HepG2 (cell line): ENCODE data around the gene TBCD. TPM values are rescaled to one million over a fixed set of nuclear protein-coding genes. Genes with fewer than 3 reads are reported as not detected.

Experiments
- ATF7 ChIP-seq, 2 experiments: fragments of 450-650 bp in 1 of 2; sonication (generic) in 1 of 2; formaldehyde crosslinking in 1 of 2; IDR thresholded peaks; 2 replicates each; pipeline versions ENCODE4 v1.4.0 to v1.6.1; 2016 to 2020; ENCODE audit warnings: antibody characterized with exemption in 1 of 2, mild to moderate bottlenecking in 1 of 2, missing genetic modification reagents in 1 of 2
- BCL6 ChIP-seq: IDR thresholded peaks from 2 replicates; pipeline ENCODE4 v1.6.1; 2016; ENCODE audit warnings: missing genetic modification reagents, missing compliant biosample characterization
- HNRNPH1 ChIP-seq: fragments of 200-400 bp; formaldehyde crosslinking; optimal IDR thresholded peaks from 2 replicates; pipeline ENCODE3; 2017; ENCODE audit warnings: mild to moderate bottlenecking, low read depth, low read length
- KAT7 ChIP-seq: IDR thresholded peaks from 2 replicates; pipeline ENCODE4 v1.6.1; 2018; ENCODE audit warnings: borderline replicate concordance, missing compliant biosample characterization
- LCORL ChIP-seq, 2 experiments: fragments of 450-650 bp in 1 of 2; sonication (generic) in 1 of 2; formaldehyde crosslinking in 1 of 2; IDR thresholded peaks; 2 replicates each; pipeline versions ENCODE4 v1.5.0 to v1.6.1; 2017 to 2020; ENCODE audit warnings: antibody characterized with exemption in 1 of 2, missing genetic modification reagents in 1 of 2
- MAF1 ChIP-seq: sonication (generic); formaldehyde crosslinking; IDR thresholded peaks from 2 replicates; pipeline ENCODE4 v1.5.0; 2020; ENCODE audit warnings: missing genetic modification reagents, borderline replicate concordance
- MEIS1 ChIP-seq: sonication (generic); formaldehyde crosslinking; IDR thresholded peaks from 2 replicates; pipeline ENCODE4 v1.9.0; 2021; ENCODE audit warnings: mild to moderate bottlenecking, missing genetic modification reagents, moderate library complexity, borderline replicate concordance
- NR2F6 ChIP-seq, 2 experiments: IDR thresholded peaks; 2 replicates each; pipeline ENCODE4 v1.6.1; 2016; ENCODE audit warnings: antibody characterized with exemption in 1 of 2, mild to moderate bottlenecking in 1 of 2
- PHF21A ChIP-seq: sonication (generic); formaldehyde crosslinking; IDR thresholded peaks from 2 replicates; pipeline ENCODE4 v1.5.0; 2020; ENCODE audit warnings: mild to moderate bottlenecking, missing genetic modification reagents
- REPIN1 ChIP-seq: sonication (generic); formaldehyde crosslinking; IDR thresholded peaks from 2 replicates; pipeline ENCODE4 v1.8.0; 2022; ENCODE audit warnings: missing genetic modification reagents, low read depth, mild to moderate bottlenecking, borderline replicate concordance
- SALL1 ChIP-seq: sonication (generic); formaldehyde crosslinking; IDR thresholded peaks from 2 replicates; pipeline ENCODE4 v1.8.0; 2022; ENCODE audit warnings: mild to moderate bottlenecking, missing genetic modification reagents
- SIN3B ChIP-seq: fragments of 150-350 bp; IDR thresholded peaks from 2 replicates; pipeline ENCODE4 v1.6.1; 2014; ENCODE audit warnings: low read length
- SKI ChIP-seq: fragments of 450-650 bp; IDR thresholded peaks from one replicate; pipeline ENCODE4 v1.6.1; 2018; ENCODE audit warnings: mild to moderate bottlenecking; ENCODE audit not compliant: partially characterized antibody
- SNAPC2 ChIP-seq: sonication (generic); formaldehyde crosslinking; IDR thresholded peaks from 2 replicates; pipeline ENCODE4 v1.8.1; 2022; ENCODE audit warnings: mild to moderate bottlenecking, missing genetic modification reagents
- ZFY ChIP-seq: sonication (generic); formaldehyde crosslinking; IDR thresholded peaks from 2 replicates; pipeline ENCODE4 v1.4.0; 2020; ENCODE audit warnings: missing genetic modification reagents
- ZFYVE20 ChIP-seq: sonication (generic); formaldehyde crosslinking; IDR thresholded peaks from 2 replicates; pipeline ENCODE4 v1.8.0; 2023; ENCODE audit warnings: low read depth, mild to moderate bottlenecking, moderate library complexity, missing genetic modification reagents, borderline replicate concordance
- ZMYM2 ChIP-seq: sonication (generic); formaldehyde crosslinking; IDR thresholded peaks from 2 replicates; pipeline ENCODE4 v1.8.0; 2022; ENCODE audit warnings: mild to moderate bottlenecking, missing genetic modification reagents
- ZNF136 ChIP-seq: sonication (generic); formaldehyde crosslinking; IDR thresholded peaks from 2 replicates; pipeline ENCODE4 v1.8.1; 2022; ENCODE audit warnings: low read depth, mild to moderate bottlenecking, moderate library complexity, missing genetic modification reagents
- ZNF17 ChIP-seq: sonication (generic); formaldehyde crosslinking; IDR thresholded peaks from 2 replicates; pipeline ENCODE4 v1.5.0; 2020; ENCODE audit warnings: mild to moderate bottlenecking, missing genetic modification reagents
- ZNF205 ChIP-seq: IDR thresholded peaks from 2 replicates; pipeline ENCODE4 v1.6.1; 2018; ENCODE audit warnings: missing biosample characterization, missing genetic modification reagents
- ZNF263 ChIP-seq: sonication (generic); formaldehyde crosslinking; IDR thresholded peaks from 2 replicates; pipeline ENCODE4 v1.4.0; 2020; ENCODE audit warnings: missing genetic modification reagents
- ZNF614 ChIP-seq: IDR thresholded peaks from 2 replicates; pipeline ENCODE4 v1.6.1; 2018; ENCODE audit warnings: missing biosample characterization, missing genetic modification reagents, inconsistent platforms, borderline replicate concordance
- ZNF782 ChIP-seq: sonication (generic); formaldehyde crosslinking; IDR thresholded peaks from 2 replicates; pipeline ENCODE4 v1.4.0; 2020; ENCODE audit warnings: missing genetic modification reagents, mild to moderate bottlenecking, borderline replicate concordance
- ZSCAN12 ChIP-seq: sonication (generic); formaldehyde crosslinking; IDR thresholded peaks from 2 replicates; pipeline ENCODE4 v1.9.0; 2021; ENCODE audit warnings: mild to moderate bottlenecking, missing genetic modification reagents
- polyA plus RNA-seq, 8 experiments: library from polyadenylated mRNA; depleted of rRNA in 3 of 8; stranded (reverse) in 7 of 8; unstranded in 1 of 8; fragments of >200 nt; fragmentation: Illumina TruSeq in 4 of 8; extraction: Trizol in 4 of 8; gene quantifications; 2 replicates each; pipeline versions ENCODE4 v1.2.1 to v1.2.3, GENCODE V29; 2011 to 2016; ENCODE audit warnings: low read depth in 4 of 8, missing spikeins in 1 of 8, mixed read lengths in 1 of 8; ENCODE audit not compliant: insufficient read depth in 1 of 8
- total RNA-seq, 5 experiments: library from RNA; depleted of rRNA; stranded (reverse); fragments of >200 nt; fragmentation: Illumina TruSeq; extraction: Trizol; gene quantifications; 2 replicates each; pipeline ENCODE4 v1.2.3, GENCODE V29; 2016; ENCODE audit warnings: low read depth in 1 of 5
- TF ChIP-seq, protein P1 (sequence below): sonication (generic); formaldehyde crosslinking; IDR thresholded peaks from 2 replicates; pipeline ENCODE4 v1.4.0; 2020; ENCODE audit warnings: missing genetic modification reagents, borderline replicate concordance
- TF ChIP-seq, protein P2 (sequence below): IDR thresholded peaks from 2 replicates; pipeline ENCODE4 v1.6.1; 2016; ENCODE audit warnings: missing genetic modification reagents, missing compliant biosample characterization
- TF ChIP-seq, protein P3 (sequence below): sonication (generic); formaldehyde crosslinking; conservative IDR thresholded peaks from 2 replicates; pipeline ENCODE4 v1.8.0; 2022; ENCODE audit warnings: low read depth, missing genetic modification reagents

The TBCD gene
- total and polyA plus RNA-seq, 2 of the 13 experiments (the other 11 are each of a cell fraction or from before 2014, with no cell fraction given), result 33.9 to 54.8 TPM

DNA sequence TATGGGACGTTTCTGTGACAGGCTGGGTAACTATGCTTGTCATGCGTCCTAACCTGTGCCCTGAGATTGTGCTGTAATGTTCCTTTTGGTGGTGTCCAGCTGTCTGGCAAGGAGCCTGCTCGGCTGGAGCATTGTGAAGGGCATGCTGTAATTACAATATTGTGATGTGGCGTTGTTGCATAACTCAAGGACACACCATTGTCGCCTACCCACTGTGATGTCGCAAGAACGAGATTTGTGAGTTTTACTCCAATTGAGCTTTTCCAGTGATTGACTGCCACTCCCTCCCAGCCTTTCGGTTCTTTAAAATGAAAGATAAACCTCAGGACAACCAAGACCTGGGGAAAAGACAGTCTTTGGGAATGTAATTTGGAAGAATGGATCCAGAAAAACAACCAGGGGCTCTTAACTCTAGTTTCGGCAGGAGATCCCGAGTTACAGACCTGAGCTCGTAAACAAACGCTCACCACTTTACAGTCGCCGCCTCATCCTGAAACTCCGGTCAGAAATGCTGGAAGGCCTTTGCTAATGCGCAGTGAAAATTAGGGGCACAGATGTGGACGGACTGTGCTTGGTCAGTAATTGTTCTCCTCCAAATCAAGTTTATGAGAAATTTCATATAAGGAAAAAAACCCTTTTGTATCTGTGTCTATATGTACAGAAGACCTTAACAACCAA, 86.7 kb downstream of the TBCD start (continued):
- TF ChIP-seq, protein P1, sequence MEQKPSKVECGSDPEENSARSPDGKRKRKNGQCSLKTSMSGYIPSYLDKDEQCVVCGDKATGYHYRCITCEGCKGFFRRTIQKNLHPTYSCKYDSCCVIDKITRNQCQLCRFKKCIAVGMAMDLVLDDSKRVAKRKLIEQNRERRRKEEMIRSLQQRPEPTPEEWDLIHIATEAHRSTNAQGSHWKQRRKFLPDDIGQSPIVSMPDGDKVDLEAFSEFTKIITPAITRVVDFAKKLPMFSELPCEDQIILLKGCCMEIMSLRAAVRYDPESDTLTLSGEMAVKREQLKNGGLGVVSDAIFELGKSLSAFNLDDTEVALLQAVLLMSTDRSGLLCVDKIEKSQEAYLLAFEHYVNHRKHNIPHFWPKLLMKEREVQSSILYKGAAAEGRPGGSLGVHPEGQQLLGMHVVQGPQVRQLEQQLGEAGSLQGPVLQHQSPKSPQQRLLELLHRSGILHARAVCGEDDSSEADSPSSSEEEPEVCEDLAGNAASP (CRISPR knock-in tag), result peak; percentile 77; the same call in 1 of the 2 replicates
- TF ChIP-seq MAF1 (CRISPR knock-in tag) (0 out of 2 replicates have a peak, but pooled peaks have one; percentile 10), ZMYM2 (CRISPR knock-in tag) (no peak), ZNF614 (CRISPR knock-in tag) (peak; percentile 84; the same call in 1 of the 2 replicates), SIN3B (no peak), BCL6 (peak; percentile 68; the same call in 1 of the 2 replicates), LCORL (IDR thresholded peaks at IDR 0.05) (no peak), LCORL (CRISPR knock-in tag; IDR thresholded peaks at IDR 0.05) (peak; percentile 87), ZNF782 (peak; percentile 69; the same call in 1 of the 2 replicates), SNAPC2 (CRISPR knock-in tag) (no peak), ATF7 (IDR thresholded peaks at IDR 0.05) (0 out of 2 replicates have a peak, but pooled peaks have one; percentile 4), ATF7 (CRISPR knock-in tag; IDR thresholded peaks at IDR 0.05) (0 out of 2 replicates have a peak, but pooled peaks have one; percentile 23), PHF21A (peak; percentile 54; the same call in 1 of the 2 replicates), ZNF136 (no peak), ZFYVE20 (CRISPR knock-in tag) (no peak), ZNF205 (CRISPR knock-in tag) (0 out of 2 replicates have a peak, but pooled peaks have one; percentile 49), SKI (no peak), REPIN1 (peak; percentile 75; the same call in 1 of the 2 replicates), ZNF17 (no peak), NR2F6 (IDR thresholded peaks at IDR 0.05) (0 out of 2 replicates have a peak, but pooled peaks have one; percentile 27), NR2F6 (CRISPR knock-in tag; IDR thresholded peaks at IDR 0.05) (peak; percentile 64; the same call in 1 of the 2 replicates), ZSCAN12 (CRISPR knock-in tag) (no peak), ZNF263 (CRISPR knock-in tag) (peak; percentile 31; the same call in 1 of the 2 replicates), SALL1 (CRISPR knock-in tag) (peak; percentile 89), HNRNPH1 (no peak), MEIS1 (peak; percentile 80; the same call in 1 of the 2 replicates), ZFY (CRISPR knock-in tag) (peak; percentile 32; the same call in 1 of the 2 replicates), KAT7 (CRISPR knock-in tag) (peak; percentile 69; the same call in 1 of the 2 replicates)
- TF ChIP-seq, protein P2, sequence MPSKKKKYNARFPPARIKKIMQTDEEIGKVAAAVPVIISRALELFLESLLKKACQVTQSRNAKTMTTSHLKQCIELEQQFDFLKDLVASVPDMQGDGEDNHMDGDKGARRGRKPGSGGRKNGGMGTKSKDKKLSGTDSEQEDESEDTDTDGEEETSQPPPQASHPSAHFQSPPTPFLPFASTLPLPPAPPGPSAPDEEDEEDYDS (CRISPR knock-in tag), result peak; percentile 31; the same call in 1 of the 2 replicates
- TF ChIP-seq, protein P3, sequence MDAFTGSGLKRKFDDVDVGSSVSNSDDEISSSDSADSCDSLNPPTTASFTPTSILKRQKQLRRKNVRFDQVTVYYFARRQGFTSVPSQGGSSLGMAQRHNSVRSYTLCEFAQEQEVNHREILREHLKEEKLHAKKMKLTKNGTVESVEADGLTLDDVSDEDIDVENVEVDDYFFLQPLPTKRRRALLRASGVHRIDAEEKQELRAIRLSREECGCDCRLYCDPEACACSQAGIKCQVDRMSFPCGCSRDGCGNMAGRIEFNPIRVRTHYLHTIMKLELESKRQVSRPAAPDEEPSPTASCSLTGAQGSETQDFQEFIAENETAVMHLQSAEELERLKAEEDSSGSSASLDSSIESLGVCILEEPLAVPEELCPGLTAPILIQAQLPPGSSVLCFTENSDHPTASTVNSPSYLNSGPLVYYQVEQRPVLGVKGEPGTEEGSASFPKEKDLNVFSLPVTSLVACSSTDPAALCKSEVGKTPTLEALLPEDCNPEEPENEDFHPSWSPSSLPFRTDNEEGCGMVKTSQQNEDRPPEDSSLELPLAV, result no peak
